ENCODE measurements around the gene MAP4K3. TPM values are rescaled to one million over a fixed set of nuclear protein-coding genes. Genes with fewer than 3 reads are reported as not detected.
A peak's percentile ranks its signal among the peaks of the same experiment; 100 is the strongest.

MAP4K3 gene
- 100 to 1,000 TPM in 1 of 3 donors, 10 to 100 TPM in 2; 56.2 to 101 (median 69.8) TPM for total RNA-seq

DNA sequence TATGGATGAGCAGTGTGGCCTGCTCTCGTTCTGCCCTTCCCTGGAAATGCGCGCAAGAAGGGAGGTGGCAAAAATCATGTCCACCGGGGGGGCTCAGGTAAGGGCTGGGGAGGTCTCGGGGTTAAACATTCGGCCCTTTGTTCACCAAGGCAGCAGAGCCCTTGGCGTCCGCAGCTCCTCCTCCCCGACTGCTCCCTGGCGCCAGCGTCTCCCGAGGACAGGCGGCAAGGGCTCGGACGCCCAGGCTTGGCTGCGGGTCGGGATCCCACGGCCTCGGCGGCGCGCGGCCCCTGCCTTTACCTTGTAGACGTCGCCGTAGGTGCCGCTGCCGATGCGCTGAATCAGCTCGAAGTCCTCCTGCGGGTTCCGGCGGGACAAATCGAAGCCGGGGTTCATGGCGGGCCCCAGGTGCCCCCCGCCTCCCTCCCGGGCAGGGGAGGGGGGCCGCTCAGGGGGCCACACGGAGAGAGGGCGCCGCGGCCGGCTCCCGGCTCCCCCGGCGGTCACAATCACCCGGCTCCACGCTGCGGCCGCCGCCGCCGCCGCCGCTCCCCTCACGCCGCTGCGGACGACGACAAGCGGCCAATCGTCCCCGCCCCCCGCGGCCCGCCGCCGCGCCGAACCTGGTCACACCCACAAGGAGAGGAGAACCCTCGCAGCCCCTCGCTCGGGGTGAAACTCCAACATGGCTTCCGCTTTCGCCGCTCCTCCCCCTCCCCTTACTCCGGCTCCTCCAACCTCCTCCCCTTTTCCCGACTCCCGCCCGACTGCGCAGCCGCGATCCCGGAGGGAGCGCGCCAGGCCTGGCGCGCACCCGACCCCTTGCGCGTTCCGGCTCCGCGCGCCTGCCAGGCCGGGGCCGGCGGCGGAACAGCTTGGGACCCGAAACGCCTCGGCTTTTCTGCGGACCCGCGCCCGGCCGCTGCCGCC is at the start of gene MAP4K3:
Gene MAP4K3 (minus strand): TSS at position 694 of the 930 bp plus-strand sequence. CDS start 298 bp downstream, at position 396.
- intact Hi-C loops (cut with DNase I; ENCODE audit: low total_unique reads): loop anchor here (10.0 kb wide), 1 partner anchor 1132 kb away; no protein-coding TSS in a partner anchor
- H3K4me1 ChIP-seq: peaks cover 0 to 22% of the 10 kb centered on the region in 2 donors

DNA sequence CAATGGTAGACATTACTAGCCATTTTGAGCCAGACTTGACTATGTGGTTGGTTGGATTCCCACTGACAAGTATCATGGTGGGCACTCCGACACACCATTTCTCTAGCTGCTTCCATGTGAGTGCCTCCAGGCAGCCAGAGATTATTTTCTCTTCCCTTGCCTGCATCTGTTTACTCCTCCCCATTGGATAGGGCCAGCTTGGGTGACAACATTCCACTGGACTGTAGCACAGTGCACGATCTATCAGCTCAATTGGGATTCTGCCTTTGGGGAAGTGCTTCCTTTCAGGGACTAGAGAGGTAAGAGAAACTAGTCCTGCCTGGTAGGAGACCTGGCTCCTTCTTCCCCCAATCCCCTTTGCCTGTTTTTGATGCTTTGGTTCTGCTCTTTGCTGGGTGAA is 49.0 kb upstream of the MAP4K3 start:
- no peaks in the 10 kb centered on the region for H3K9me3 ChIP-seq
- intact Hi-C loops (cut with DNase I; ENCODE audit: low total_unique reads): no loop called here
- H3K4me3 ChIP-seq: no peak overlapping the region
- DNase-seq (ENCODE audit: low spot score in 2 of 2): no peak
- no peak overlapping the region for H3K27ac ChIP-seq
- TF ChIP-seq, protein P1, sequence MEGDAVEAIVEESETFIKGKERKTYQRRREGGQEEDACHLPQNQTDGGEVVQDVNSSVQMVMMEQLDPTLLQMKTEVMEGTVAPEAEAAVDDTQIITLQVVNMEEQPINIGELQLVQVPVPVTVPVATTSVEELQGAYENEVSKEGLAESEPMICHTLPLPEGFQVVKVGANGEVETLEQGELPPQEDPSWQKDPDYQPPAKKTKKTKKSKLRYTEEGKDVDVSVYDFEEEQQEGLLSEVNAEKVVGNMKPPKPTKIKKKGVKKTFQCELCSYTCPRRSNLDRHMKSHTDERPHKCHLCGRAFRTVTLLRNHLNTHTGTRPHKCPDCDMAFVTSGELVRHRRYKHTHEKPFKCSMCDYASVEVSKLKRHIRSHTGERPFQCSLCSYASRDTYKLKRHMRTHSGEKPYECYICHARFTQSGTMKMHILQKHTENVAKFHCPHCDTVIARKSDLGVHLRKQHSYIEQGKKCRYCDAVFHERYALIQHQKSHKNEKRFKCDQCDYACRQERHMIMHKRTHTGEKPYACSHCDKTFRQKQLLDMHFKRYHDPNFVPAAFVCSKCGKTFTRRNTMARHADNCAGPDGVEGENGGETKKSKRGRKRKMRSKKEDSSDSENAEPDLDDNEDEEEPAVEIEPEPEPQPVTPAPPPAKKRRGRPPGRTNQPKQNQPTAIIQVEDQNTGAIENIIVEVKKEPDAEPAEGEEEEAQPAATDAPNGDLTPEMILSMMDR (IDR thresholded peaks at IDR 0.05): no peak
- TF ChIP-seq POLR2AphosphoS5 (IDR thresholded peaks at IDR 0.05) (no peak), POLR2A (IDR thresholded peaks at IDR 0.05) (no peak)
- H3K4me1 ChIP-seq: no peaks in the 10 kb centered on the region
- H3K27me3 ChIP-seq: no peaks in the 10 kb centered on the region
- no peaks in the 10 kb centered on the region for H3K36me3 ChIP-seq

More for the DNA sequence above, at the start of gene MAP4K3:
- Histone ChIP-seq H3K4me3 (peak within 1 kb of the TSS; percentile 85 to 93 (median 85)), H3K27me3 (no peaks in the 10 kb centered on the region), H3K27ac (peak within 1 kb of the TSS; percentile 96 to 98), H3K36me3 (no peaks in the 10 kb centered on the region), H3K9me3 (no peaks in the 10 kb centered on the region)
- DNase-seq (ENCODE audit: low spot score in 2 of 2): peak; percentile 89
- TF ChIP-seq, protein P1 (IDR thresholded peaks at IDR 0.05): no peak
- TF ChIP-seq POLR2A (IDR thresholded peaks at IDR 0.05) (peak; percentile 70), POLR2AphosphoS5 (IDR thresholded peaks at IDR 0.05) (peak in 2 of 3 donors; percentile 43 to 66)

DNA sequence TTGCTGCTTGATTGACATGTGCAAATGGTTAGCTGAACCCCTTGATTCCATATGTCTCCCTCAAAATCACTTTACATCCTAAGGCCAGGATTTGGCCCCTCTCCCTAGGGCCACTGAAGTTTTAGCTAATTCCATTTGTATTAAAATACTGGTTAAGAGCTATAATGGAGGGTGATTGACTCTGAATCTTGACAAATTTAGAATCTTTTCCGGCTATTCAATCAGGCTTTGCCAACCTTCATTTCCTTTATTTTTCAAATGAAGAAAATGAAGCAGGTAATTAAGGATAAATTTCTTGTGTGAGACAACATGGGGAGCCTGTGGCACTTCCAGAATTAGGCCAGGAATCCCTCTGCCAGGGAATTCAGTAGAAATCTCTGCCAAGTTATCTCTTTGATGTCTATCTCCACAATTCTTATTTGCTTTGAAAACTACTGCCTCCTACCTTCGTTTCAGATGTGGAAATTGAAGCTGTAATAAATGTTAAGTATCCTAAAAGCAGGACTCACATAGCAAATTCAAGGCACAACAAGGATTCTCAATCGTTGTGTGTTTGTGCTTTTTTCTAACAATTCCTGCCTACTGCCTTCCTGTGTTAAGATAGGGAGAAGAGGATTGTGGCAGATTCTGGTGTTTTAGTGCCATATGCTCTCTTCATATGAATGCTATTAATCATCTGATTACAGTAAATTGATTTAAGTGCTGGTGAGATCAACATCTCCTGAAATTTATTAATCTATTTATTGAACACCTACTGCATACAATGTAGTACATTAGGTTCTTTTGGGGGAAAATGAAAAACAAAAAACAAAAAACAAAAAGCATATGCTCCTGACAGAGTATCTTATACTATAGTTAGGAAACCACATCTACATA is 47.8 kb upstream of the MAP4K3 start:
- Histone ChIP-seq H3K9me3 (no peaks in the 10 kb centered on the region), H3K27ac (no peak overlapping the region), H3K27me3 (no peaks in the 10 kb centered on the region), H3K36me3 (no peaks in the 10 kb centered on the region), H3K4me1 (no peaks in the 10 kb centered on the region), H3K4me3 (no peak overlapping the region)
- intact Hi-C loops (cut with DNase I; ENCODE audit: low total_unique reads): no loop called here
- DNase-seq (ENCODE audit: low spot score in 2 of 2): no peak
- TF ChIP-seq POLR2AphosphoS5 (IDR thresholded peaks at IDR 0.05) (no peak), POLR2A (IDR thresholded peaks at IDR 0.05) (no peak)
- TF ChIP-seq, protein P1 (IDR thresholded peaks at IDR 0.05): no peak

DNA sequence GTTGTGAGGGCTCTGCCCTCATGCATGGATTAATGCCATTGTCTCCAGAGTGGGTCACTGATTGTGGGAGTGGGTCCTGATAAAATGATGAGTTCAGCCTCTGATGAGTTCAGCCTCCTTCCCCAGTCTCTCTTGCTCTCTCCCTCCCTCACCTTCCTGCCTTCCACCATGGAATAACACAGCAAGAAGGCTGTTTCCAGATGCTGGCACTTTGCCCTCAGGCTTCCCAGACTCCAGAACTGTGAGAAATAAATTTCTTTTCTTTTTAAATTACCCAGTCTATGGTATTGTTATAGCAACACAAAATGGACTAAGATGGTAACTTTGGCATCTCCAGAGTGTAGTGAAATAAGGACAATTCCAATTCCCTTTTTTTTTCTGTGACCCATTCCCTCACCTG is 47.1 kb upstream of the MAP4K3 start:
- H3K4me1 ChIP-seq: no peaks in the 10 kb centered on the region
- TF ChIP-seq, protein P1 (IDR thresholded peaks at IDR 0.05): no peak
- no peak for TF ChIP-seq POLR2A (IDR thresholded peaks at IDR 0.05)
- TF ChIP-seq POLR2AphosphoS5 (IDR thresholded peaks at IDR 0.05): no peak
- no peak overlapping the region for H3K4me3 ChIP-seq
- no peaks in the 10 kb centered on the region for H3K36me3 ChIP-seq
- DNase-seq (ENCODE audit: low spot score in 2 of 2): no peak
- no peaks in the 10 kb centered on the region for H3K27me3 ChIP-seq
- H3K27ac ChIP-seq: no peak overlapping the region
- intact Hi-C loops (cut with DNase I; ENCODE audit: low total_unique reads): no loop called here
- H3K9me3 ChIP-seq: no peaks in the 10 kb centered on the region

Measured in breast epithelium (tissue), 4 donors.